Ascending aorta (tissue), 2 donors: ENCODE results near the gene QPCTL. TPM values are rescaled to one million over a fixed set of nuclear protein-coding genes. Genes with fewer than 3 reads are reported as not detected.
"Not testable (repeated sequence)": the region's sequence is repeated elsewhere in the genome, so short reads cannot be mapped to it uniquely, and the experiment has no call there.

ENCODE experiments used
- DNase-seq, 2 donors: peaks; one replicate each; pipeline ENCODE4 v3.0.0-alpha.2; 2019; ENCODE audit warnings: low spot score in 2 of 2
- H3K27ac ChIP-seq, 2 donors: fragments of 200-600 bp; sonication (generic); one replicate each; pipeline ENCODE4 v1.5.1; 2016 to 2017; ENCODE audit warnings: mild to moderate bottlenecking in 1 of 2
- H3K27me3 ChIP-seq: fragments of 200-600 bp; sonication (generic); one replicate; pipeline ENCODE4 v1.5.1; 2017
- H3K36me3 ChIP-seq, 2 donors: fragments of 200-600 bp; sonication (generic); one replicate each; pipeline ENCODE4 v1.5.1; 2016
- H3K4me1 ChIP-seq, 2 donors: fragments of 200-600 bp; sonication (generic); one replicate each; pipeline ENCODE4 v1.5.1; 2016 to 2017; ENCODE audit warnings: mild to moderate bottlenecking in 1 of 2
- H3K4me3 ChIP-seq, 2 donors: fragments of 200-600 bp; sonication (generic); one replicate each; pipeline ENCODE4 v1.5.1; 2016 to 2017; ENCODE audit warnings: mild to moderate bottlenecking in 1 of 2
- H3K9me3 ChIP-seq, 2 donors: fragments of 200-600 bp; sonication (generic); one replicate each; pipeline ENCODE4 v1.5.1; 2016
- CTCF ChIP-seq, 3 experiments: fragments of 200-600 bp in 2 of 3; fragments of 450-650 bp in 1 of 3; sonication (generic) in 2 of 3; IDR thresholded peaks; one replicate each; pipeline ENCODE4 v1.5.1; 2016 to 2019; ENCODE audit warnings: antibody characterized with exemption in 3 of 3, mild to moderate bottlenecking in 1 of 3, moderate library complexity in 1 of 3
- intact Hi-C: fragments of 100-400 bp; cut with DNase I; formaldehyde crosslinking; loops from one replicate; pipeline ENCODE4 v1.15.1; 2023
- total RNA-seq: library from RNA; depleted of rRNA; stranded (reverse); fragments of >200 nt; gene quantifications from one replicate; pipeline ENCODE4 v1.1.0, GENCODE V29; 2016

The QPCTL gene
- total RNA-seq, 1 donor from 2014 or later, result 7.2 TPM

DNA sequence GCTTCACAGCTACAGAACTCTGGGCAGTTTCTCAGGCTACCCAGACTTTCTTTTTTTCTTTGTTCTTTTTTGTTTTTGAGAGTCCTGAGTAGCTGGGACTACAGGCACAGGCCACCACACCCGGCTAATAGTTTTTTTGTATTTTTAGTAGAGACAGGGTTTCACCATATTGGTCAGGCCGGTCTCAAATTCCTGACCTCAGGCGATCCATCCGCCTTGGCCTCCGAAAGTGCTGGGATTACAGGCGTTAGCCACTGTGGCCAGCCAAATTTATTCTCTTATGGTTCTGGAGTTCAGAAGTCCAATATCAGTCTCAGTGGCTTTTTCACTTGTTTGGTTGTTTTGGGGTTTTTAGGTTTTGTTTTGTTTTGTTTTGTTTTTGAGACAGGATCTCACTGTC lies 53.1 kb downstream of the QPCTL start:
- no peaks in the 10 kb centered on the region for H3K36me3 ChIP-seq
- no peak for TF ChIP-seq CTCF (IDR thresholded peaks at IDR 0.05)
- no peak for DNase-seq
- no peak overlapping the region for H3K4me3 ChIP-seq
- no peaks in the 10 kb centered on the region for H3K4me1 ChIP-seq
- intact Hi-C loops, result no loop called here
- H3K9me3 ChIP-seq, result no peaks in the 10 kb centered on the region
- no peak overlapping the region for H3K27ac ChIP-seq
- no peaks in the 10 kb centered on the region for H3K27me3 ChIP-seq

GRCh38 chr19:45746866-45747265 lies 54.4 kb downstream of the QPCTL start:
- H3K9me3 ChIP-seq, result no peaks in the 10 kb centered on the region

DNA sequence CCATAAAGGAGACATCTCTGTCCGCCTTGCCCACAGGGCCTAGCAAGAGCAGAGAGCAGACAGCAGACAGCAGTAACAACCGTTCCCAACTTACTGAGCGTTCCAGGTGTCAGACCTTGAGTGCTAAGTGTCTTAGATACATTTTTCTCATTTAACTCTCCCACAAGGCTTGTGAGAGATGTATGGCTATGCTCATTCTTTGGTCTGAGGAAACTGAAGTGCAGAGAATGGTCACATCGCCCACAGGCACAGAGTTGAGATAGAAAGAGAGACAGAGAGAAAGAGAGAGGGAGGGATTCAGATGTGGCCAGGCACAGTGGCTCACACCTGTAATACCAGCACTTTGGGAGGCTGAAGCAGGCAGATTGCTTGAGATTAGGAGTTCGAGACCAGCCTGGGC lies 55.0 kb downstream of the QPCTL start:
- Histone ChIP-seq H3K4me3 (no peak overlapping the region), H3K27ac (no peak overlapping the region), H3K36me3 (no peaks in the 10 kb centered on the region), H3K4me1 (no peaks in the 10 kb centered on the region), H3K27me3 (no peaks in the 10 kb centered on the region), H3K9me3 (no peaks in the 10 kb centered on the region)
- no peak for TF ChIP-seq CTCF (IDR thresholded peaks at IDR 0.05)
- no peak for DNase-seq
- intact Hi-C loops, result no loop called here

More at GRCh38 chr19:45746866-45747265, 54.4 kb downstream of the QPCTL start:
- TF ChIP-seq CTCF (IDR thresholded peaks at IDR 0.05), result no peak
- Histone ChIP-seq H3K27ac (no peak overlapping the region), H3K27me3 (no peaks in the 10 kb centered on the region), H3K4me1 (no peaks in the 10 kb centered on the region), H3K4me3 (no peak overlapping the region), H3K36me3 (no peaks in the 10 kb centered on the region)
- intact Hi-C loops, result no loop called here
- no peak for DNase-seq

DNA sequence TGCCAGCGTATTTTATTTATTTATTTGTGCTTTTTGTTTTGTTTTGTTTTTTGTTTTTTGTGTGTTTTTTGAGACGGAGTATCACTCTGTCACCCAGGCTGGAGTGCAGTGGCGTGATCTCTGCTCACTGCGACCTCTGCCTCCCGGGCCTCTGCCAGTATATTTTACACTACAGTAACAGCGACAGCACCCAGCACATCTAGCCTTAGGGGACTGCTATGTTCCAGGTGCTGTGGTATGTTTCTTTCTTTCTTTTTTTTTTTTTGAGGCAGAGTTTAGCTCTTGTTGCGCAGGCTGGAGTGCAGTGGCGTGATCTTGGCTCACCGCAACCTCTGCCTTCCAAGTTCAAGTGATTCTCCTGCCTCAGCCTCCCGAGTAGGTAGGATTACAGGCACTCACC lies 59.0 kb downstream of the QPCTL start:
- H3K27me3 ChIP-seq, H3K36me3 ChIP-seq, intact Hi-C loops: not testable (repeated sequence)

DNA sequence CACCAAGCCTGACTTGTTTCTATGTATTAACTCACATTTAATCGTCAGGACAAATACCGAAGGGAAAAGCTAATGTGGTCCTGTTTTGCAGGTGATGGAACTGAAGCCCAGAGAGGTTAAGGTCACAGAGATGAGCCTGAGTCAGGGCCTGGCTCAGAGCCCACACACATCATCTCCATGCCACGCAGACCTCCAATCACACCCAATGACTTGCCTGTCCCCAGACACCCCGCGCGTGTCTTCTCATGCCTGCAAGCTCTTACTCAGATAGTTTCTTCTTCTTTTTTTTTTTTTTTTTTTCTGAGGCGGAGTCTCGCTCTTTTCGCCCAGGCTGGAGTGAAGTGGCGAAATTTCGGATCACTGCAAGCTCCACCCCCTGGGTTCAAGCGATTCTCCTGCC lies 60.2 kb downstream of the QPCTL start:
- intact Hi-C loops, result no loop called here
- no peak for DNase-seq
- H3K36me3 ChIP-seq, result no peaks in the 10 kb centered on the region

More for the DNA sequence above, 59.0 kb downstream of the QPCTL start:
- H3K4me3 ChIP-seq, H3K9me3 ChIP-seq, H3K27ac ChIP-seq, H3K4me1 ChIP-seq, DNase-seq: not testable (repeated sequence)

GRCh38 chr19:45753548-45753947 lies 61.1 kb downstream of the QPCTL start:
- no peaks in the 10 kb centered on the region for H3K27me3 ChIP-seq
- DNase-seq, result no peak
- no peak for TF ChIP-seq CTCF (IDR thresholded peaks at IDR 0.05)
- no peaks in the 10 kb centered on the region for H3K9me3 ChIP-seq
- H3K36me3 ChIP-seq, result no peaks in the 10 kb centered on the region
- no peaks in the 10 kb centered on the region for H3K4me1 ChIP-seq
- no peak overlapping the region for H3K4me3 ChIP-seq
- no peak overlapping the region for H3K27ac ChIP-seq
- intact Hi-C loops, result no loop called here

More for the DNA sequence above, 60.2 kb downstream of the QPCTL start:
- Histone ChIP-seq H3K4me1 (no peaks in the 10 kb centered on the region), H3K4me3 (no peak overlapping the region), H3K9me3 (no peaks in the 10 kb centered on the region), H3K27me3 (no peaks in the 10 kb centered on the region), H3K27ac (no peak overlapping the region)
- TF ChIP-seq CTCF (IDR thresholded peaks at IDR 0.05), result no peak

Other genes with a start within 250 kb of the QPCTL start
- gene FOSB, start 224.7 kb upstream of the QPCTL start, total RNA-seq, result 511 TPM
- gene RTN2, start 195.6 kb upstream of the QPCTL start, total RNA-seq, result 37.1 TPM
- gene PPM1N, start 194.2 kb upstream of the QPCTL start, total RNA-seq, result 2.2 TPM
- gene VASP, start 185.2 kb upstream of the QPCTL start, total RNA-seq, result 110 TPM
- 4.5 TPM for gene OPA3, start 107.9 kb upstream of the QPCTL start, total RNA-seq
- 14.0 TPM for gene GPR4, start 90.5 kb upstream of the QPCTL start, total RNA-seq
- 129 TPM for gene EML2, start 53.3 kb upstream of the QPCTL start, total RNA-seq
- not detected for gene GIPR, start 24.4 kb upstream of the QPCTL start, total RNA-seq
- 71.1 TPM for gene SNRPD2, start 713 bp upstream of the QPCTL start, total RNA-seq
- 27.5 TPM for gene FBXO46, start 38.2 kb downstream of the QPCTL start, total RNA-seq
- not detected for gene MEIOSIN, start 40.8 kb downstream of the QPCTL start, total RNA-seq
- 39.2 TPM for gene SIX5, start 76.6 kb downstream of the QPCTL start, total RNA-seq
- gene DMPK, start 89.8 kb downstream of the QPCTL start, total RNA-seq, result 76.8 TPM
- gene DMWD, start 100.2 kb downstream of the QPCTL start, total RNA-seq, result 110 TPM
- gene RSPH6A, start 122.6 kb downstream of the QPCTL start, total RNA-seq, result not detected
- gene SYMPK, start 170.5 kb downstream of the QPCTL start, total RNA-seq, result 103 TPM
- not detected for gene FOXA3, start 171.7 kb downstream of the QPCTL start, total RNA-seq
- gene IRF2BP1, start 193.5 kb downstream of the QPCTL start, total RNA-seq, result 45.7 TPM
- 1.6 TPM for gene MYPOP, start 209.9 kb downstream of the QPCTL start, total RNA-seq
- not detected for gene NANOS2, start 222.1 kb downstream of the QPCTL start, total RNA-seq